ENCODE data around the gene CYP24A1.

The CYP24A1 gene

GRCh38 chr20:54190217-54190616 is 16.4 kb upstream of the CYP24A1 start:
- H3K36me3 ChIP-seq (ENCODE audit: control insufficient read depth, insufficient read depth, low read length), result no peaks in the 10 kb centered on the region
- WGBS, 2 experiments, result 96 to 98% methylated on average over 2 of the region's 2 CpGs
- no peaks in the 10 kb centered on the region for H3K9me3 ChIP-seq (ENCODE audit: control insufficient read depth, low read length)
- no peaks in the 10 kb centered on the region for H3K4me1 ChIP-seq (ENCODE audit: control insufficient read depth, insufficient read depth, low read length)
- H3K27me3 ChIP-seq (ENCODE audit: control insufficient read depth, insufficient read depth, low read length, poor library complexity, severe bottlenecking), result no peaks in the 10 kb centered on the region
- H3K27ac ChIP-seq (ENCODE audit: insufficient read depth, low read depth, low read length, poor library complexity, severe bottlenecking), result no peak overlapping the region
- no peak overlapping the region for H3K4me3 ChIP-seq (ENCODE audit: insufficient read depth, low read depth, low read length)

- Histone ChIP-seq H3K27ac (ENCODE audit: insufficient read depth, low read depth, low read length, poor library complexity, severe bottlenecking) (no peak overlapping the region), H3K36me3 (ENCODE audit: control insufficient read depth, insufficient read depth, low read length) (no peaks in the 10 kb centered on the region), H3K4me3 (ENCODE audit: insufficient read depth, low read depth, low read length) (no peak overlapping the region), H3K27me3 (ENCODE audit: control insufficient read depth, insufficient read depth, low read length, poor library complexity, severe bottlenecking) (no peaks in the 10 kb centered on the region), H3K9me3 (ENCODE audit: control insufficient read depth, low read length) (no peaks in the 10 kb centered on the region), H3K4me1 (ENCODE audit: control insufficient read depth, insufficient read depth, low read length) (no peaks in the 10 kb centered on the region)
- WGBS, 2 experiments, result 48 to 50% methylated on average over 1 of the region's 2 CpGs
Observed at GRCh38 chr20:54189630-54190029, 15.8 kb upstream of the CYP24A1 start.

- Histone ChIP-seq H3K9me3 (ENCODE audit: control insufficient read depth, low read length) (no peaks in the 10 kb centered on the region), H3K4me1 (ENCODE audit: control insufficient read depth, insufficient read depth, low read length) (no peaks in the 10 kb centered on the region), H3K27me3 (ENCODE audit: control insufficient read depth, insufficient read depth, low read length, poor library complexity, severe bottlenecking) (no peaks in the 10 kb centered on the region), H3K27ac (ENCODE audit: insufficient read depth, low read depth, low read length, poor library complexity, severe bottlenecking) (no peak overlapping the region), H3K4me3 (ENCODE audit: insufficient read depth, low read depth, low read length) (no peak overlapping the region), H3K36me3 (ENCODE audit: control insufficient read depth, insufficient read depth, low read length) (no peaks in the 10 kb centered on the region)
- 93 to 95% methylated on average over 10 to 11 of the region's 11 CpGs for WGBS, 2 experiments
Observed at GRCh38 chr20:54188132-54188849, 14.5 kb upstream of the CYP24A1 start.

- Histone ChIP-seq H3K27me3 (ENCODE audit: control insufficient read depth, insufficient read depth, low read length, poor library complexity, severe bottlenecking) (no peaks in the 10 kb centered on the region), H3K36me3 (ENCODE audit: control insufficient read depth, insufficient read depth, low read length) (no peaks in the 10 kb centered on the region), H3K4me3 (ENCODE audit: insufficient read depth, low read depth, low read length) (no peak overlapping the region), H3K4me1 (ENCODE audit: control insufficient read depth, insufficient read depth, low read length) (no peaks in the 10 kb centered on the region), H3K9me3 (ENCODE audit: control insufficient read depth, low read length) (no peaks in the 10 kb centered on the region), H3K27ac (ENCODE audit: insufficient read depth, low read depth, low read length, poor library complexity, severe bottlenecking) (no peak overlapping the region)
- WGBS, 2 experiments, result 94% methylated on average over 10 of the region's 10 CpGs
Observed at GRCh38 chr20:54184904-54185626, 11.3 kb upstream of the CYP24A1 start.

GRCh38 chr20:54184071-54184470 is 10.3 kb upstream of the CYP24A1 start:
- H3K4me3 ChIP-seq (ENCODE audit: insufficient read depth, low read depth, low read length), result no peak overlapping the region
- no peaks in the 10 kb centered on the region for H3K4me1 ChIP-seq (ENCODE audit: control insufficient read depth, insufficient read depth, low read length)
- no peaks in the 10 kb centered on the region for H3K9me3 ChIP-seq (ENCODE audit: control insufficient read depth, low read length)
- no peak overlapping the region for H3K27ac ChIP-seq (ENCODE audit: insufficient read depth, low read depth, low read length, poor library complexity, severe bottlenecking)
- no peaks in the 10 kb centered on the region for H3K36me3 ChIP-seq (ENCODE audit: control insufficient read depth, insufficient read depth, low read length)
- WGBS, 2 experiments, result 41 to 63% methylated on average over 2 to 3 of the region's 3 CpGs
- no peaks in the 10 kb centered on the region for H3K27me3 ChIP-seq (ENCODE audit: control insufficient read depth, insufficient read depth, low read length, poor library complexity, severe bottlenecking)

GRCh38 chr20:54180931-54181330 is 7.1 kb upstream of the CYP24A1 start:
- peaks cover 10% of the 10 kb centered on the region for H3K27me3 ChIP-seq (ENCODE audit: control insufficient read depth, insufficient read depth, low read length, poor library complexity, severe bottlenecking)
- H3K36me3 ChIP-seq (ENCODE audit: control insufficient read depth, insufficient read depth, low read length), result no peaks in the 10 kb centered on the region
- no peak overlapping the region for H3K4me3 ChIP-seq (ENCODE audit: insufficient read depth, low read depth, low read length)
- H3K4me1 ChIP-seq (ENCODE audit: control insufficient read depth, insufficient read depth, low read length), result no peaks in the 10 kb centered on the region
- H3K9me3 ChIP-seq (ENCODE audit: control insufficient read depth, low read length), result no peaks in the 10 kb centered on the region
- no peak overlapping the region for H3K27ac ChIP-seq (ENCODE audit: insufficient read depth, low read depth, low read length, poor library complexity, severe bottlenecking)
- WGBS, 2 experiments, result 100% methylated on average over 1 of the region's 1 CpG; no CpG with 5 or more reads in 1 of the 2 experiments

- H3K27me3 ChIP-seq (ENCODE audit: control insufficient read depth, insufficient read depth, low read length, poor library complexity, severe bottlenecking), result peaks cover 20% of the 10 kb centered on the region
- 84 to 89% methylated on average over 2 of the region's 2 CpGs for WGBS, 2 experiments
- no peaks in the 10 kb centered on the region for H3K4me1 ChIP-seq (ENCODE audit: control insufficient read depth, insufficient read depth, low read length)
Observed at GRCh38 chr20:54179946-54180345, 6.2 kb upstream of the CYP24A1 start.

GRCh38 chr20:54178256-54178655 is 4.5 kb upstream of the CYP24A1 start:
- peaks cover 37% of the 10 kb centered on the region for H3K27me3 ChIP-seq (ENCODE audit: control insufficient read depth, insufficient read depth, low read length, poor library complexity, severe bottlenecking)
- no peak overlapping the region for H3K4me3 ChIP-seq (ENCODE audit: insufficient read depth, low read depth, low read length)
- H3K36me3 ChIP-seq (ENCODE audit: control insufficient read depth, insufficient read depth, low read length), result no peaks in the 10 kb centered on the region
- H3K27ac ChIP-seq (ENCODE audit: insufficient read depth, low read depth, low read length, poor library complexity, severe bottlenecking), result no peak overlapping the region
- H3K9me3 ChIP-seq (ENCODE audit: control insufficient read depth, low read length), result no peaks in the 10 kb centered on the region
- peaks cover 14% of the 10 kb centered on the region for H3K4me1 ChIP-seq (ENCODE audit: control insufficient read depth, insufficient read depth, low read length)
- 87 to 94% methylated on average over 2 of the region's 2 CpGs for WGBS, 2 experiments

More at GRCh38 chr20:54179946-54180345, 6.2 kb upstream of the CYP24A1 start:
- H3K9me3 ChIP-seq (ENCODE audit: control insufficient read depth, low read length), result no peaks in the 10 kb centered on the region
- no peak overlapping the region for H3K4me3 ChIP-seq (ENCODE audit: insufficient read depth, low read depth, low read length)
- no peaks in the 10 kb centered on the region for H3K36me3 ChIP-seq (ENCODE audit: control insufficient read depth, insufficient read depth, low read length)
- no peak overlapping the region for H3K27ac ChIP-seq (ENCODE audit: insufficient read depth, low read depth, low read length, poor library complexity, severe bottlenecking)

- H3K27ac ChIP-seq (ENCODE audit: insufficient read depth, low read depth, low read length, poor library complexity, severe bottlenecking), result no peak overlapping the region
- H3K9me3 ChIP-seq (ENCODE audit: control insufficient read depth, low read length), result no peaks in the 10 kb centered on the region
- H3K36me3 ChIP-seq (ENCODE audit: control insufficient read depth, insufficient read depth, low read length), result no peaks in the 10 kb centered on the region
- peaks cover 46% of the 10 kb centered on the region for H3K27me3 ChIP-seq (ENCODE audit: control insufficient read depth, insufficient read depth, low read length, poor library complexity, severe bottlenecking)
- H3K4me3 ChIP-seq (ENCODE audit: insufficient read depth, low read depth, low read length), result no peak overlapping the region
- 85 to 87% methylated on average over 6 of the region's 6 CpGs for WGBS, 2 experiments
- H3K4me1 ChIP-seq (ENCODE audit: control insufficient read depth, insufficient read depth, low read length), result peaks cover 20% of the 10 kb centered on the region
Observed at GRCh38 chr20:54177378-54177777, 3.6 kb upstream of the CYP24A1 start.

- 89 to 92% methylated on average over 2 of the region's 2 CpGs for WGBS, 2 experiments
- no peak overlapping the region for H3K4me3 ChIP-seq (ENCODE audit: insufficient read depth, low read depth, low read length)
- peaks cover 53% of the 10 kb centered on the region for H3K27me3 ChIP-seq (ENCODE audit: control insufficient read depth, insufficient read depth, low read length, poor library complexity, severe bottlenecking)
Observed at GRCh38 chr20:54176610-54177009, 2.8 kb upstream of the CYP24A1 start.

More at GRCh38 chr20:54176610-54177009, 2.8 kb upstream of the CYP24A1 start:
- Histone ChIP-seq H3K27ac (ENCODE audit: insufficient read depth, low read depth, low read length, poor library complexity, severe bottlenecking) (no peak overlapping the region), H3K4me1 (ENCODE audit: control insufficient read depth, insufficient read depth, low read length) (peaks cover 20% of the 10 kb centered on the region), H3K36me3 (ENCODE audit: control insufficient read depth, insufficient read depth, low read length) (no peaks in the 10 kb centered on the region), H3K9me3 (ENCODE audit: control insufficient read depth, low read length) (no peaks in the 10 kb centered on the region)
